RWPE1 (cell line): ENCODE measurements around the gene VPS36.
A peak's percentile ranks its signal among the peaks of the same experiment; 100 is the strongest.
"Not testable (repeated sequence)": the region's sequence is repeated elsewhere in the genome, so short reads cannot be mapped to it uniquely, and the experiment has no call there.

Experiments
- CTCF ChIA-PET: fragments of 350-600 bp; sonication (Branson Sonifier 250); formaldehyde crosslinking; extraction: SDS; loops from one replicate; lab custom pipeline; 2021; lab: Yijun Ruan, JAX
- POLR2A ChIA-PET: fragments of 400-600 bp; formaldehyde crosslinking; extraction: SDS; loops from one replicate; lab custom pipeline; 2020; ENCODE audit warnings: antibody characterized with exemption; ENCODE audit not compliant: low non-redundant PET; lab: Yijun Ruan, JAX
- DNase-seq: peaks from one replicate; pipeline ENCODE4 v3.0.0; 2012; ENCODE audit warnings: low spot score
- H3K27ac ChIP-seq: fragments of 450-650 bp; 2 replicates; pipeline ENCODE4 v1.5.1; 2017
- CTCF ChIP-seq: fragments of 450-650 bp; conservative IDR thresholded peaks from 2 replicates; pipeline ENCODE4 v1.5.1; 2017; ENCODE audit warnings: low read depth, mild to moderate bottlenecking

The VPS36 gene

GRCh38 chr13:52450012-52450792 lies at the start of gene VPS36:
VPS36 (minus strand) TSS chr13:52450634; CDS start chr13:52450594, 40 bp downstream.
- ChIA-PET CTCF (interaction anchor here (0.5 to 1.6 kb wide), 31 partner anchors 9 to 1558 kb away, joined by 3 to 11 read pairs (median 4); partner anchors contain the start of genes ALG11 and NEK3), POLR2A (interaction anchor here (0.7 kb wide), 2 partner anchors 83 to 107 kb away, joined by 3 to 4 read pairs; no protein-coding TSS in a partner anchor)
- peak within 1 kb of the TSS; percentile 94 for H3K27ac ChIP-seq
- peak; percentile 99 for TF ChIP-seq CTCF
- peak; percentile 85 for DNase-seq

- CTCF ChIA-PET, POLR2A ChIA-PET, H3K27ac ChIP-seq, DNase-seq: not testable (repeated sequence)
Measured at GRCh38 chr13:52497979-52498378, 47.5 kb upstream of the VPS36 start.

GRCh38 chr13:52494241-52494640 lies 43.8 kb upstream of the VPS36 start:
- POLR2A ChIA-PET, H3K27ac ChIP-seq, DNase-seq, CTCF ChIA-PET: not testable (repeated sequence)

GRCh38 chr13:52491015-52491414 lies 40.6 kb upstream of the VPS36 start:
- DNase-seq, CTCF ChIA-PET, POLR2A ChIA-PET, H3K27ac ChIP-seq: not testable (repeated sequence)

GRCh38 chr13:52488763-52489162 lies 38.3 kb upstream of the VPS36 start:
- CTCF ChIA-PET, POLR2A ChIA-PET, H3K27ac ChIP-seq, DNase-seq: not testable (repeated sequence)

GRCh38 chr13:52487078-52487477 lies 36.6 kb upstream of the VPS36 start:
- POLR2A ChIA-PET, DNase-seq, H3K27ac ChIP-seq: not testable (repeated sequence)
- CTCF ChIA-PET: interaction anchor here (0.6 kb wide), 1 partner anchor 143 kb away, joined by 5 read pairs; no protein-coding TSS in a partner anchor

GRCh38 chr13:52480677-52481428 lies 30.4 kb upstream of the VPS36 start:
- DNase-seq, CTCF ChIA-PET, H3K27ac ChIP-seq, POLR2A ChIA-PET: not testable (repeated sequence)

- CTCF ChIA-PET, H3K27ac ChIP-seq, POLR2A ChIA-PET, DNase-seq: not testable (repeated sequence)
Measured at GRCh38 chr13:52468487-52468886, 18.1 kb upstream of the VPS36 start.

- H3K27ac ChIP-seq: no peak overlapping the region
- POLR2A ChIA-PET: no interaction called here
- CTCF ChIA-PET: no interaction called here
Measured at GRCh38 chr13:52463526-52463925, 13.1 kb upstream of the VPS36 start.

More at GRCh38 chr13:52463526-52463925, 13.1 kb upstream of the VPS36 start:
- no peak for DNase-seq
- no peak for TF ChIP-seq CTCF
